Measurements from ENCODE around the gene WDR36. TPM values are rescaled to one million over a fixed set of nuclear protein-coding genes. Genes with fewer than 3 reads are reported as not detected.

Gene WDR36
- total and polyA plus RNA-seq, 10 of the 15 experiments (the other 5 are each of a cell fraction or from before 2014, with no cell fraction given) = 13.3 to 61.8 (median 47.0) TPM

- Histone ChIP-seq H3K79me2 (ENCODE audit: control insufficient read depth, insufficient read depth, low read length) (no peaks in the 10 kb centered on the region), H3K4me2 (ENCODE audit: control insufficient read depth, insufficient read depth) (no peak overlapping the region), H3K4me3 (no peak overlapping the region), H3K27ac (ENCODE audit: control insufficient read depth, insufficient read depth) (no peak overlapping the region), H3K4me1 (ENCODE audit: control insufficient read depth, insufficient read depth, low read length) (no peaks in the 10 kb centered on the region), H3K36me3 (ENCODE audit: control insufficient read depth in 2 of 2, insufficient read depth in 2 of 2, low read length in 1 of 2) (no peaks in the 10 kb centered on the region), H3K27me3 (replicated peaks in 1 of 2; ENCODE audit: control insufficient read depth in 2 of 2, insufficient read depth in 2 of 2, low read length in 1 of 2) (no peaks in the 10 kb centered on the region; a peak in 1 of 4 replicates), H3K9ac (ENCODE audit: control insufficient read depth, insufficient read depth, low read length) (no peak overlapping the region), H3K9me3 (replicated peaks; ENCODE audit: control insufficient read depth, insufficient read depth, low read length) (no peaks in the 10 kb centered on the region), H4K20me1 (ENCODE audit: control insufficient read depth, insufficient read depth) (no peaks in the 10 kb centered on the region), H2AFZ (ENCODE audit: control insufficient read depth, low read depth, low read length) (no peak overlapping the region)
- in situ Hi-C loops (cut with MboI) = no loop called here
- no TSS peak for BruUV-seq (replicated peaks)
- TF ChIP-seq PKNOX1 (IDR thresholded peaks at IDR 0.05) (peak; percentile 88), PBX3 (IDR thresholded peaks at IDR 0.05; ENCODE audit: insufficient replicate concordance, low read depth, low read length) (peak; percentile 53), EZH2 (IDR thresholded peaks at IDR 0.05; ENCODE audit: borderline replicate concordance, control insufficient read depth, low read depth, low read length) (no peak)
- DNase-seq (ENCODE audit: low read depth, low spot score) = no peak
- ChIA-PET RAD21 (ENCODE audit: unreplicated experiment) (no interaction called here), SMC1A (ENCODE audit: uncharacterized antibody, unreplicated experiment) (no interaction called here), CTCF (interaction anchor here (1.5 kb wide), 1 partner anchor 9 kb away, joined by 3 read pairs; the partner anchor contains the start of gene WDR36), POLR2A (no interaction called here)
- ATAC-seq = peak; percentile 88
- intact Hi-C loops (cut with micrococcal nuclease; ENCODE audit: unreplicated experiment) = no loop called here
- WGBS (ENCODE audit: insufficient coverage, insufficient replicate concordance, low lambda C conversion rate, missing lambda C conversion rate) = 22% methylated on average over 7 of the region's 7 CpGs
- no peak for FAIRE-seq
These were observed 8.8 kb upstream of the WDR36 start for GRCh38 chr5:111083323-111083722.

DNA sequence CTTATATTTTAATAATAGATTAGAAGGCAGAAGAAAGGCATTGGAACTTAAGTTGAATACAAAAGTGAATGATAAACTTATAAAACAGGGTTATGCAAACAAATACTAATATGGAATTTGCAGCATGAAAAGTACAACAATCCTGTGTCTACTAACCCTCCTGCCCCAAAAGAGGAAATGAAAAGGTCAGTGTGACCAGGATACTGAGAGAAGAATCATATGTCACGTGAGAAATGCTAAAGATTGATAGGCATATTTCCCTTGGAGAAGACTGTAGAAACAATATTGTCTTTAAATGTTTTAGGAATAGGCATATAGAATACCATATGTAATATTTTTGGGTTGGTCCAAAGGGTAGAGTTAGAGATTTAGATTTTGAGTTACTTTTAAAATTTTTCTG lies 3.8 kb downstream of the WDR36 start:
- Histone ChIP-seq H3K27me3 (replicated peaks in 1 of 2; ENCODE audit: control insufficient read depth in 2 of 2, insufficient read depth in 2 of 2, low read length in 1 of 2) (no peaks in the 10 kb centered on the region), H3K36me3 (ENCODE audit: control insufficient read depth in 2 of 2, insufficient read depth in 2 of 2, low read length in 1 of 2) (peaks cover 4 to 14% of the 10 kb centered on the region in 2 experiments), H3K4me2 (ENCODE audit: control insufficient read depth, insufficient read depth) (no peak overlapping the region), H3K4me3 (no peak overlapping the region), H4K20me1 (ENCODE audit: control insufficient read depth, insufficient read depth) (no peaks in the 10 kb centered on the region), H2AFZ (ENCODE audit: control insufficient read depth, low read depth, low read length) (no peak overlapping the region), H3K4me1 (ENCODE audit: control insufficient read depth, insufficient read depth, low read length) (no peaks in the 10 kb centered on the region; the same call in 1 of the 2 replicates), H3K27ac (ENCODE audit: control insufficient read depth, insufficient read depth) (no peak overlapping the region), H3K79me2 (ENCODE audit: control insufficient read depth, insufficient read depth, low read length) (peaks cover 51% of the 10 kb centered on the region), H3K9ac (ENCODE audit: control insufficient read depth, insufficient read depth, low read length) (no peak overlapping the region), H3K9me3 (replicated peaks; ENCODE audit: control insufficient read depth, insufficient read depth, low read length) (no peaks in the 10 kb centered on the region)
- POLR2A ChIA-PET = interaction anchor here (0.5 kb wide), 1 partner anchor 40 kb away, joined by 3 read pairs; no protein-coding TSS in a partner anchor
- CTCF ChIA-PET = no interaction called here
- RAD21 ChIA-PET (ENCODE audit: unreplicated experiment) = no interaction called here
- SMC1A ChIA-PET (ENCODE audit: uncharacterized antibody, unreplicated experiment) = no interaction called here
- in situ Hi-C loops (cut with MboI) (loop anchor here (10.0 kb wide), 1 partner anchor 341 kb away; no protein-coding TSS in a partner anchor), intact Hi-C loops (cut with micrococcal nuclease; ENCODE audit: unreplicated experiment) (no loop called here)
- ATAC-seq (peak; percentile 19), DNase-seq (ENCODE audit: low read depth, low spot score) (no peak), FAIRE-seq (no peak)
- 56% methylated on average over 1 of the region's 1 CpG for WGBS (ENCODE audit: insufficient coverage, insufficient replicate concordance, low lambda C conversion rate, missing lambda C conversion rate)
- no TSS peak for BruUV-seq (replicated peaks)
- TF ChIP-seq MEF2A (IDR thresholded peaks at IDR 0.05; ENCODE audit: insufficient read depth, low read depth, low read length) (no peak), NRF1 (conservative IDR thresholded peaks at IDR 0.05; ENCODE audit: low read depth, low read length) (no peak), IKZF2 (IDR thresholded peaks at IDR 0.05) (no peak), RAD51 (IDR thresholded peaks at IDR 0.05) (peak; percentile 63; the same call in 1 of the 2 replicates), SPI1 (IDR thresholded peaks at IDR 0.05; ENCODE audit: borderline replicate concordance, insufficient read depth, low read depth, low read length) (peak; percentile 81; the same call in 1 of the 2 replicates), MEF2B (IDR thresholded peaks at IDR 0.05; ENCODE audit: partially characterized antibody, poor library complexity, severe bottlenecking) (no peak), USF1 (IDR thresholded peaks at IDR 0.05; ENCODE audit: borderline replicate concordance, extremely low read length, insufficient read depth, low read depth, low read length) (no peak)

Data from GM12878 (cell line).